Measurements from ENCODE around the gene USP24. TPM values are rescaled to one million over a fixed set of nuclear protein-coding genes. Genes with fewer than 3 reads are reported as not detected.

Gene USP24
- total RNA-seq, 1 donor from 2014 or later, result 58.1 TPM

DNA sequence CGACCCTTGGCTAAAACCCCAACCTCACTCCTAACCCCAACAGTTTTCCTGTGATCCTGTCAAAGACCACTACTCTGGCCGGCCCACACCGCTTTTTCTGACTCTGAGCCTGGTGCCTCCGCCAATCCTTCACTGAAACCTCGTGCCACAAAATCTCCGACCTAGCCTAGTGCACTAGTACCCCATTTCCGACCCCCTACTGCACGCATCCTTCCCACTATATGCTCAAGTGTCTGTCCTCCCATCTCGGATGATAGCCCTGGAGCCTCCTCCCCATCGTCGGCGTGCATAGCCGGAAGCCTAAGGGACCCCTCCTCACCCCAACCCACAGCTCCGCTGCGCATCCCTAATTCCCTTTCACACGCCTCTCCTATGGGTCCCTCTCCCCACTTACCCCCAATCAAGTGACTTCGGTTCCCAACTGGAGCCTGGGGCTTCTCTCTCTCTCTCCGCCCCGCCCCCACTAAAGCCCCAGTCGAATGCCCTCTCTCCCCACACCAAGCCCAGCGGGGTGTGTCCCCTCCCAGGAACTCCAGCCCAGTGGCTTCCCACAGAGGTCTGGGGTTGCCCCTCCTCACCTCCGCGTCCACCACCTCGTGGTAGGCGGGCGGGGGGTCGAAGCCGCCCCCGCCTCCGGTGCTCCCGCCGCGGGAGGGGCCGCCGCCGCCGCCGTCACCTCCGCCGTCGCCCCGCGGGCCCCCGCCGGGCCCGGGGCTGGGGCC lies 791 bp downstream of the USP24 start:
- Mint-ChIP-seq H3K27ac (peak overlapping the region; percentile 84), H3K27me3 (ENCODE audit: low read depth) (no peaks in the 10 kb centered on the region), H3K36me3 (no peaks in the 10 kb centered on the region), H3K4me1 (peaks cover 47% of the 10 kb centered on the region), H3K9me3 (no peaks in the 10 kb centered on the region), H3K4me3 (peak overlapping the region; percentile 82)
- TF ChIP-seq CTCF (IDR thresholded peaks at IDR 0.05; ENCODE audit: unreplicated experiment), result no peak
- DNase-seq (ENCODE audit: low spot score in 2 of 2, unreplicated experiment in 2 of 2), result peak; percentile 20 to 59

GRCh38 chr1:55213885-55214211 lies 1.3 kb downstream of the USP24 start:
- Mint-ChIP-seq H3K9me3 (no peaks in the 10 kb centered on the region), H3K36me3 (no peaks in the 10 kb centered on the region), H3K27me3 (ENCODE audit: low read depth) (no peaks in the 10 kb centered on the region), H3K4me3 (peak overlapping the region; percentile 82), H3K4me1 (peaks cover 50% of the 10 kb centered on the region), H3K27ac (peak overlapping the region; percentile 84)
- no peak for TF ChIP-seq CTCF (IDR thresholded peaks at IDR 0.05; ENCODE audit: unreplicated experiment)
- DNase-seq (ENCODE audit: low spot score in 2 of 2, unreplicated experiment in 2 of 2), result no peak

DNA sequence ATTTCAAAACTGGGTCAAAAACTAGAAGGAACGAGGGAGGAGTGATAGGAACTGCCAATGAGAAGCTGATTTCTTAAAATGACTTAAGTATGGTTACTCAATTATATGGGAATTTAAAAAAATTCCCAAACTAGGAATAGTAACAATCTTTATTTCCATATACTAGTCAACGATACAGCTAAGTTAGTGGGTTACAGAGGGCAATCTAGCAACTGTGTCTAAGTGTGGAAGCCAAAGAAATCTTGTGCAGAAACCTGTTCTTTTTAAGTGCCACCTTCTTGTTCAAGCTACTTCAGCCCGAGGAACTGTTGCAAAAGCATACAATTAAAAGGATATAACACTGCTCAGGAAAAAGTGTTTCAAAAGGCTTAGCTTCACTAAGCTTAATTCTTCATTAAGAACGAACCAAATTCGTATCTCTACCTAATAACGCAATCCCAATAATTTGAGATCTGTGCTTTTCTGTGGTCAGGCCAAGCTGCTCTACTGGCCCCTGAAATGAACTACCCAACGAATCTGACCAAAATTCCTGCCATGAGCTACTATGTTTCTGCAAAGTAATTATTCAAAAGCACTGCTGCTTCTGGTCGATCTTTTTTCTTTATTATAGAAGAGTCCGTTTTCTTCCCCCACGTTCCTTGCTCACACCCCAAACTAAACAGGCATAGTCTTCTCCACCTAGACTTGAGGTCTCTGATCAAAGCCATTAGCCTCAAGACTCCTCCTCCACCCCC lies 1.8 kb downstream of the USP24 start:
- Mint-ChIP-seq H3K27ac (peak overlapping the region; percentile 84), H3K36me3 (no peaks in the 10 kb centered on the region), H3K4me1 (peaks cover 50% of the 10 kb centered on the region), H3K4me3 (peak overlapping the region; percentile 82), H3K27me3 (ENCODE audit: low read depth) (no peaks in the 10 kb centered on the region), H3K9me3 (no peaks in the 10 kb centered on the region)
- no peak for DNase-seq (ENCODE audit: low spot score in 2 of 2, unreplicated experiment in 2 of 2)
- no peak for TF ChIP-seq CTCF (IDR thresholded peaks at IDR 0.05; ENCODE audit: unreplicated experiment)

DNA sequence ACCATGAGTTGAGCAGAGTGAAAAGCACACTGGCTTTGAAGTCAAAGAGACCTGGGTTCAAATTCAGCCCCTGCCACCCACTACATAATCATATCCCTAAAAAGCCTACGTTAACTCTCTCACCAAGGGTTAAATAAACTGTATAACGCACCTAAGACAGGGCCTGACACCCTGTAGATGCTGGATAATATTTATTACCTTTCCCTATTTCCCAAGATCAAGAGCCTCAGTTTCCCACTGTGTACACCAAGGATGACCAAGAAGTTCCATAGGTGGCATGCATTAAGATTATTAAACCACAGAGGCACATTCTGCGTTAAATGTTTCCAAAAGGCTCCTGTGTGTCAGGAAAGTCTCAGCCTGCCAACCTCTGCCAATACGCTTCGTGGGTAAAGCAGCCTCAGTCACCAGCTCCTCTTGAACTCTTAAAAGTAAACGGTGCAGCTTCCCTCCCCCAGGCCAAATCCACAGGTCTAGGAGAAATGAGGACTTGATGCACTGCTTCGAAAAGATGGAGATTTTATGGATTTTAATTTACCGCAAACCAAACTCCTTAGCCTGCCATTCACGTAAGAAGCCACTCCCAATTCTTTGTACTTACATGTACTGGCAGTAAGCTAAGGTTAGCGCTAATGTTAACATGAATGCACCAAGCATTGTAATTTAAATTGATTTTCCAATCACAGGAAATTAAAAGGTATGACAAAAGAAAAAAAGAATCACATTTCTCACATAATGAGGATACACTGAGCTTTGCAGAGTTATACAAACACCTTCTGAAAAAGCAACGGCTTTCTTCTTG lies 2.6 kb downstream of the USP24 start:
- TF ChIP-seq CTCF (IDR thresholded peaks at IDR 0.05; ENCODE audit: unreplicated experiment), result no peak
- peaks cover 48% of the 10 kb centered on the region for H3K4me1 Mint-ChIP-seq
- no peak overlapping the region for H3K27ac Mint-ChIP-seq
- no peaks in the 10 kb centered on the region for H3K9me3 Mint-ChIP-seq
- no peaks in the 10 kb centered on the region for H3K27me3 Mint-ChIP-seq (ENCODE audit: low read depth)
- H3K36me3 Mint-ChIP-seq, result no peaks in the 10 kb centered on the region
- DNase-seq (ENCODE audit: low spot score in 2 of 2, unreplicated experiment in 2 of 2), result no peak
- H3K4me3 Mint-ChIP-seq, result peak overlapping the region; percentile 26

- Mint-ChIP-seq H3K4me1 (peaks cover 45% of the 10 kb centered on the region), H3K4me3 (no peak overlapping the region), H3K36me3 (no peaks in the 10 kb centered on the region), H3K9me3 (no peaks in the 10 kb centered on the region), H3K27ac (no peak overlapping the region), H3K27me3 (ENCODE audit: low read depth) (no peaks in the 10 kb centered on the region)
- DNase-seq (ENCODE audit: low spot score in 2 of 2, unreplicated experiment in 2 of 2), result no peak
- no peak for TF ChIP-seq CTCF (IDR thresholded peaks at IDR 0.05; ENCODE audit: unreplicated experiment)
These were observed 3.3 kb downstream of the USP24 start for GRCh38 chr1:55211863-55212262.

All from mesothelial cell of epicardium (in vitro differentiated cells).